ENCODE measurements around the gene MAGEA4. TPM values are rescaled to one million over a fixed set of nuclear protein-coding genes. Genes with fewer than 3 reads are reported as not detected.

Gene MAGEA4
- total and polyA plus RNA-seq, 8 donors = not detected

- H3K27ac ChIP-seq = no peak overlapping the region
- DNase-seq = no peak
- H3K4me3 ChIP-seq = no peak overlapping the region
- H3K4me1 ChIP-seq = no peaks in the 10 kb centered on the region
- no peaks in the 10 kb centered on the region for H3K27me3 ChIP-seq
- intact Hi-C loops (cut with DNase I) = no loop called here
- no peak for ATAC-seq
- TF ChIP-seq CTCF (IDR thresholded peaks at IDR 0.05) = no peak
- no peaks in the 10 kb centered on the region for H3K9me3 ChIP-seq
- H3K36me3 ChIP-seq = no peaks in the 10 kb centered on the region
These were observed 34.1 kb upstream of the MAGEA4 start for GRCh38 chrX:151878574-151878973.

GRCh38 chrX:151879856-151880255 lies 32.8 kb upstream of the MAGEA4 start:
- TF ChIP-seq CTCF (IDR thresholded peaks at IDR 0.05) = no peak
- DNase-seq = no peak
- Histone ChIP-seq H3K27me3 (no peaks in the 10 kb centered on the region), H3K36me3 (no peaks in the 10 kb centered on the region), H3K4me3 (no peak overlapping the region), H3K9me3 (no peaks in the 10 kb centered on the region), H3K4me1 (no peaks in the 10 kb centered on the region), H3K27ac (no peak overlapping the region)
- intact Hi-C loops (cut with DNase I) = no loop called here
- no peak for ATAC-seq

GRCh38 chrX:151880895-151881294 lies 31.8 kb upstream of the MAGEA4 start:
- no peak for TF ChIP-seq CTCF (IDR thresholded peaks at IDR 0.05)
- Histone ChIP-seq H3K36me3 (no peaks in the 10 kb centered on the region), H3K9me3 (no peaks in the 10 kb centered on the region), H3K27ac (no peak overlapping the region), H3K4me1 (no peaks in the 10 kb centered on the region), H3K27me3 (no peaks in the 10 kb centered on the region), H3K4me3 (no peak overlapping the region)
- DNase-seq = no peak
- intact Hi-C loops (cut with DNase I) = no loop called here
- ATAC-seq = no peak

GRCh38 chrX:151889421-151889820 lies 23.3 kb upstream of the MAGEA4 start:
- Histone ChIP-seq H3K27ac (no peak overlapping the region), H3K4me3 (no peak overlapping the region), H3K9me3 (peaks cover 0 to 3% of the 10 kb centered on the region in 2 donors), H3K4me1 (no peaks in the 10 kb centered on the region), H3K27me3 (no peaks in the 10 kb centered on the region), H3K36me3 (no peaks in the 10 kb centered on the region)
- no peak for TF ChIP-seq CTCF (IDR thresholded peaks at IDR 0.05)
- ATAC-seq = no peak
- intact Hi-C loops (cut with DNase I) = no loop called here
- DNase-seq = no peak

GRCh38 chrX:151896734-151897474 lies 15.8 kb upstream of the MAGEA4 start:
- Histone ChIP-seq H3K9me3 (no peaks in the 10 kb centered on the region), H3K4me3 (no peak overlapping the region), H3K4me1 (no peaks in the 10 kb centered on the region), H3K27ac (no peak overlapping the region), H3K36me3 (no peaks in the 10 kb centered on the region), H3K27me3 (no peaks in the 10 kb centered on the region)
- intact Hi-C loops (cut with DNase I) = no loop called here
- TF ChIP-seq CTCF (IDR thresholded peaks at IDR 0.05) = no peak
- no peak for ATAC-seq
- DNase-seq = no peak

All from left lung (tissue), 10 donors.